HL-60/S4 treated with phorbol 12-myristate 13-acetate at 8.2 ng/mL for 4 days and 3 days (cell line): ENCODE results near the gene SOCS1.

Source experiments
- in situ Hi-C: fragments of 300-500 bp; cut with MboI; formaldehyde crosslinking; loops from 2 replicates; pipeline ENCODE4 v1.15.0; 2022; ENCODE audit warnings: low sequenced_read_pairs

SOCS1 gene

DNA sequence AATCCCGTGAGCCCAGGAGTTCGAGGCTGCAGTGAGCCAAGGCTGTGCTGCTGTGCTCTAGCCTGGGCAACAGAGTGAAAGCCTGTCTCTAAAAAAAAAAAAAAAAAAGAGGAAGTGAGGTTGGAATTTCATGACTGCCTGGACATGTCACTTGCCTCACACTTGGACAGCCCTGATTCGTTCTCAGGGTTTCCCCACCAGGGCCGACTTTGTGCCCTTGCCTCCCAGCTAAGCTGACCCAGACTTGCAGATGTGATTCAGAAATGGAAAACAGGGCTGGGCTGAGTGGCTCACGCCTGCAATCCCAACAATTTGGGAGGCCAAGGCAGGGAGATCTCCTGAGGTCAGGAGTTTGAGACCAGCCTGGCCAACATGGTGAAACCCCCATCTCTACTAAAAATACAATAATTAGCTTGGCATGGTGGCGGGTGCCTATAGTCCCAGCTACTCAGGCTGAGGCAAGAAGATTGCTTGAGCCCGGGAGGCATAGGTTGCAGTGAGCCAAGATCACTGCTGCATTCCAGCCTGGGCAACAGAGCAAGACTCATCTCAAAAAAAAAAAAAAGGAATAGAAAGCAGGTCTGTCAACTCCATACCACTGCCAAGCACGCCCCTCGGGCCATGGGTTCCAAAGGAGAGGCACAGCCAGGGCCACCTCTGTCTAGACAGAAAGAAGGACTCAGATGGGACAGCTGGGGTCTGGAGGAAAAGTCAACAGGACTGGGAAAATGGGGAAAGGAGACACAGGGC lies 46.9 kb downstream of the SOCS1 start:
- in situ Hi-C loops: no loop called here

DNA sequence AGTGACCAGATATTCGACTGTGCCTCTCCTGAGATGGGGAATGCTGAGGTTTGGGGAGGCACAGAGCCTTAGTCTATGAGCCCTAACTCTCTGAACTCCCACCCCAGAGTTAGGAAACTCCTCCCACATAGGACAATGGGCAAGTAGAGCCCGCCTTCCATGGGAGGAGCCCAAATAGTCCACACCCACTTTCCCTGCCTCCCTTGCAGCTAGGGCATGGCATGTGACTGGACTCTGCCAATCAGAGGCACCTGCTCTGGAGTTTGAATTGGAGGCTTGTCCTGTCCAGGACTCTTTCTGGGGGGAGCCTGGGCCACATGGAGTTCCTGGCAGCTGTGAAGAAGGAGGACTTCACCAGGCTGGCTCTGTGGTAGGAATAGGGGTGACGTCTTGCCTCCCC lies 48.4 kb downstream of the SOCS1 start:
- in situ Hi-C loops: no loop called here

DNA sequence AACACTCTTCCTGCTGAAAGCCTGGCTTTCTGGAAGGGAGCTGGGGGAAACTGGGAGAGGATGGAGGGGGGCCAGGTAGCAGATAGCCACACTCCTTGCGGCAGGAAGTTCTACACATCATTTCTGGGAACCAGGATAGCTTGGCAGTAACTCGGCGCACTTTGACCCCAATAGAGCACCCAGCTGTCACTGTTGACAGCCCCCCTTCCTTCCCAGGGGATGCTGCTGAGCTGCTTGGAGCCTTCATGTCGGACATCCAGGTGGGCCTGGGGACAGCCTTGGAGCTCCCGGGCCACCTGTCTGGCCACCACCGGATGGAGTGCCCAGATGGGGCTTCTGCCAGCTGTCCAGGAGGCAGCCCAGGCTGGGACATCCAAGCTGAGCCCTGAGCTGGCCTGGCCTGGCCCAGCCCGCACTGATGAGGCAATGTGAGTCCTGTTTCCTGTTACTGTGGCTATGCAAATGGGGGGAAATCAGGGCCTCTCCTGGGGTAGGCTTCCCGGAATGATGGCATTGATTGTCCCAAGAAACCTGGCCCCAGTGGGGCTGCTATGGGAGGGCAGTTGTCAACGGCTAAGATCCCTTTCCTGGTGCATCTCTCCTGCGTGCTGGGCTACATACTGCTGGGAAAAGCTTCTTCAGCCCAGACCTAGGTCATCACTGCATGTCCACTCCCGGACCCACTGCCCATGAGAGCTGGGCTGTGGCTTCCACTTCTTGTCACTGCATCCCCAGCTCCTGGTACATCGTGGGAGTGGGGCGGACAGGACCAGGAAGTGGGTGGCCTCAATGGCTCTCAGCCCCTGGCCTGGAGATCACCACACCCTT lies 50.0 kb downstream of the SOCS1 start:
- in situ Hi-C loops: no loop called here

DNA sequence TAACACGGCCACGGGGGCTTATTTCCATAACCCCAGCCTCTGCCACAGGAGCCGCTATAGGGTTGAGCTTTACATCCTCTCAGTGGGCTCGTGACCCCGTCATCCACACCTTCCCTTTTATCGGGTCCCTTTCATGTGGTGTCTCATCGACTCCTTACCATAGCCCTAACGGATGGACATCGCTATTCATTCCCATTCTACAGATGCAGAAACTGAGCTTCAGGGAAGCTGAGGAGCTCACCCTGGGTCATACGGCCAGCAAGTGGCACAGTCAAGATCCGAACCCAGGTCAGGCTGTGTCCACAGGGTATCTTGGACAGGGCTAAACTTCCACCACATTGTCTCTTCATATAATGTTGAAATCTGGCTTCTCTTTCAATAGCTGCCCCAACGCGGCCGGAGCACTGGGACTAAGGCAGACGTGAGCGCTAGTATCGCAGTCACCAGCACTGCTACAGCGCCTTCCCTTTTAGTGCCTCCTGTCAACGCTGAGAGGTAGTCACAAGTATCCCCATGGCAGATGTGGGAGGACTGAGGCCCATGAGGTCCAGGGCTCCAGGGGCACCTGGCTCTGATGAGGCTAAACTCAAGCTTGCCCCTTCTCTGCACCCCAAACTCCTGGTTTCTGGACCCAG lies 50.8 kb downstream of the SOCS1 start:
- in situ Hi-C loops: no loop called here

DNA sequence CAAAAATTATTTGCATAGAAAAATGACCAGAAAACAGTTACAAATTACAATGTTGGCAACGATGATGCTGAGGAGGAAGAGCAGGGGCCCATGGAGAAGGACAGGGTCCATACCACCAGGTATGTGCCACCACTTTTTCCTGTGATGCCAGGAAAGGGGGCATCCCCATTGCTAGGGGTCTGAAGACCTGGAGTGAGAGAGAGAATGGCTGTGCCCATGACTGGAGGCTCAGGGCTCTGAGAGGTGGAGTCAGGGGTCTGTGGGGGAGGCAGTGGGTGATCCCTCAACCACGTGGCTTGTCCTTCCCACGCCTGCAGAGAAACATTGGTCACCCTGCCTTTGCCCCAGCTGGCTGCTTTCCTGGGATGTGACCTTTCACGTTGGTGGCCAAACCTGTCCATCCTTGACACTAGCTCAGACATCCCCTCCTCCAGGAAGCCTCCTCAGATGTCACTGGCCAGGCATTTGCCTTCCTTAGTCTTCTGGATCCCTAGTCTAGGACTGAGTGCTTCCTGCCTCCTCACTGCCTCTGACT lies 51.4 kb downstream of the SOCS1 start:
- in situ Hi-C loops: no loop called here
